HG03571 (cell line): ENCODE results near the gene PTGFRN.

ENCODE experiments used
- ATAC-seq: cut with Tn5 transposase; IDR thresholded peaks from one replicate; pipeline ENCODE4 v1.9.1; 2021; ENCODE audit not compliant: unreplicated experiment

The PTGFRN gene

DNA sequence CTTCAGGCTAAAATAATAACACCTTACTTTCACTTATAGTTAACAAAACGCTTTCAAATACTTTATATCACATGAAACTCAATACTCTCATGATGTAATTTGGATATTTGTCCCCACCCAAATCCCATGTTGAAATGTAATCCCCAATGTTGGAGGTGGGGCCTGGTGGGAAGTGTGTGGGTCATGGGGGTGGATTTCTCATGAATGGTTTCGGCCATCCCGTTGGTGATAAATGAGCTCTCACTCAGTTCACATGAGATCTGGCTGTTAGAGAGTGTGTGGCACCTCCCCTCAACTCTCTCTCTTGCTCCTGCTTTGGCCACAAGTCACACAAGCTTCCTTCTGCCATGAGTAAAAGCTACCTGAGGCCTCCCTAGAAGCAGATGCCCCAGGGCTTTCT, 22.5 kb upstream of the PTGFRN start:
- ATAC-seq = no peak

DNA sequence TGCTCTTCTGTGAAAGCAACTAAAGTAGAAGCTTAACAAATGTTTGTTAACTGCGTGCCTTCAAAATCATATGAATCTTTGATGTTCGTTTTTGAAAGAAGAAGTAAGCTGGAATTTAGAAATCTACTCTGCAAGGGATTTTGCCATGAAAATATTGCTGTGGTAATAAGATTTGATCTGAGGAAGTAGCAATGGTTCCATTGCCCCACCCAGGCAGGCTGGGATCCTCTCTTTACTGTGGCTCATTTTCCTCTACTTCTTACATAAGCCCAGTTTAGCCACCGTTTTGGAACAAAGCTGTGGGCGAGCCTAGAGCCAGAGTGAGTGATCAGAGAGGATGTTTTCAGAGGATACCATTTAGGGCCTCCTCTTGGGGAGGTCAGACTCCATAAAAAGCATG, 20.3 kb upstream of the PTGFRN start:
- ATAC-seq = no peak

DNA sequence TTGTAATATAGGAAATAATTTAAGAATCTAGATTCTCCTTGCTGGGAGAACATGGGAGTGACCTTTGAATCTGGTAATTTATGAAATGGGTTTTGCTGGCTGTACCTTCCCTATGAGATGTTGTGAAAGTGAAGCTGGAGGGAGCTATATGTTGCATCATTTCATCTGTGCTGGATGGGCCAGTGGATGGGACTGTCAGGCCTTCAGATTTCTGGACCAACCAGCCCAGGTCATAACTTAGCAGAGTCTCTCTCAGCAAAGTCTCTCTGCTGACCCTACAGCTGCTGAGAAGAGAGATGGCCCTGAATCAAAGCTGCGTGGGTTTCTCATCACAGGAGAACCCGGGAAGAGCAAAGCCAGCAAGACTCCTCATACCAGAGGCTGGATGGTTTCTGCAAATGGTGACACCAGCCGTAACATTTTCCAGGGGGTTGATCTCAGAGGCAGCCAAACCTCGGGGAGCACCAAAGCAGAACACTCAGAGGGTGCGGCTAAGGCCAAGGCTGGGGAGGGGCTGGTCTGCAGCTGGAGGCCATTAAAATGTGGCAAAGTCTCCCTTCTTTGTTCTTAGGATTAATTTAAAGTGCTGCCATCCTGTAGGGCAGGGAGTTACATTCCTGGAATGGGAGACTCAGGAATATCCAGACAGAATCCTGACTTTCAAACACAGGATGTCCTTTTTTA, 18.2 kb upstream of the PTGFRN start:
- ATAC-seq = no peak

DNA sequence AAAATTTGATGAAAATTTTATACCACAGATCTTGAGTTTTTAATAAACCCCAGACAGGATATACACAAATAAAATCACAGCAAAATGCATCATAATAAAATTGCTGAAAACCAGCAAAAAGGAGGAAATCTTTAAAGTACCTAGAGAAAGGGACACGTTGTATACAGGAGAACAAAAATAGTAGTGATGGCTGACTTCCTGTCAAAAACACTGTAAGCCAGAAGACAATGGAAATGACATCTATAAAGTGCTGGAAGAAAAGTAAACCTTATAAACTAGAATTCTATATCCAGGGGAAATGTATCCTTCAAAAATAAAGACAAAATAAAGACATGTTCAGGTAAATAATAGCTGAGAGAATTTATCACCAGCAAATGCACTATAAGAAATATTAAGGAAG, 14.6 kb upstream of the PTGFRN start:
- no peak for ATAC-seq

DNA sequence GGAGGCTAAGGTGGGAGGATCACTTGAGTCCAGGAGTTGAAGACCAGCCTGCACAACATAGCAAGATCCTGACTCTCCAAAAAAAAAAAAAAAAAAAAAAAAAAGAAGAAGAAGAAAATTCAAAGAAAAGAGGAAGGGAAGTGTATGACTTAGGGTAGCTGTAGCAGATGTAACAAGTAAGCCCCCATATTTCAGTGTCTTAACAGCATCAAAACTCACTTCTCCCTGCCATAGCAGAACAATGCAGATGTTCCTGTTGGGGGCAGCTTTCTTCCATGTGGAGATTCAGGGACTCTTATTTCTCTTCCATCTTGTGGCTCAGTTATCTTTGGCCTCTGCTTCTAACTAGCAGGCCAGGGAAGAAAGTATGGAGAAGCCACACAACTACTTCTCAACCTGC, 10.2 kb upstream of the PTGFRN start:
- no peak for ATAC-seq

DNA sequence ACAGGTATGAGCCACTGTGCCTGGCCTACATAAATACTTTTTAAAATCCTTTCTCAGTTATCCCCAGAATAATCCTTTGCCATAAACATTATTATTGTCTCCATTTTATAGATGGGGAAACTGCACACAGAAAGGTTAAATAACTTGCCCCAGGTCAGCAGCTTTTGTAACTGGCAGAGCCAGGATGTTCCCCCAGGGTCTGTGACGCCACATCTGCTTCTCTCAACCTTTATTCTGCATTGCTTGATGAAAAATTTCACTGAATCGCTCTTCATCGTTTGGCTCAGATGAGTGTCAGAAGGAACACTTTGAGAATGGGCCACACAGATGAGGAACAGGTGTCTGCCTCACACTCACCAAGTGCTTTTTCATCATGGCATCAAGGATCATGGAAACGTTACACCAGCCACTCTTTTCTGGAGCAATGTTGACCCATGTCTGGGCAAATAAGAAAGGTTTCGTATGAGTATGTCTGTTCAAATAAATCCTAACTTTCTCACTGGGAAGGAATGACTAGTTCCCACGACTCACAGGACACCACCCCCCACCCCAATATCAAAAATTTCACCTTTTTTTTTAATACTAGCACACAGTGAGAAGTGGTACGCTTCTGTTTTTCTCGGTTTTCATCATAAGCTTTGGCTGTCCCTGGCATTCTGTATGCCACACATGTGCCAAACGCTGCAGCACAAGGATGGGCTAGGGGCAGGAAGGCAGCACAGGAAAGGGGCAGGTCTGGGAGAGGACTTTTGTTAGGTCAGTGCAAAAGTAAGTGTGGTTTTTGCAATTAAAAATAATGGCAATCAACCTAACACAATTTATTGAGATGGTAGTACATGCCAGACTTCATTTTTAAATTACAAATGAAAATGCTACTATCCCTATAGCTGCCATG, 9.0 kb upstream of the PTGFRN start:
- no peak for ATAC-seq

DNA sequence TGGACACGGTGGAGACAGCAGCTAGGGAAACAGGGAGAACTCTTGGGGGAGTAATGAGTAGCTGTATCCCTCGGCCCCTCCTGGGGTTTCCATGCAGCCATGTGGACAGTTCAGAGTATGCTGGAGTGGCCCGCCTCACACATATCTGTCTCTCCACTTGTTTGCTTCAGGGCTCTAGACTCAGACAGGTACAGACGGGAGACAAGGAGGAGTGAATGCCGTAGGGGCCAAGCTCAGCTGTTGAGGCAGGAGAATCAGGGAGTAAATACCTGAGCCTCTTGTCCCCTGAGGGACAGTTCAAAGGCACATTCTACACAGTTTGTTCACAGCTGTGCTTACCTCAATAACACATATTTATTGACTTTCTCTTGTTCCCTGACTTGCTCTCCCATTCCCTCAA, 7.7 kb upstream of the PTGFRN start:
- ATAC-seq = no peak

DNA sequence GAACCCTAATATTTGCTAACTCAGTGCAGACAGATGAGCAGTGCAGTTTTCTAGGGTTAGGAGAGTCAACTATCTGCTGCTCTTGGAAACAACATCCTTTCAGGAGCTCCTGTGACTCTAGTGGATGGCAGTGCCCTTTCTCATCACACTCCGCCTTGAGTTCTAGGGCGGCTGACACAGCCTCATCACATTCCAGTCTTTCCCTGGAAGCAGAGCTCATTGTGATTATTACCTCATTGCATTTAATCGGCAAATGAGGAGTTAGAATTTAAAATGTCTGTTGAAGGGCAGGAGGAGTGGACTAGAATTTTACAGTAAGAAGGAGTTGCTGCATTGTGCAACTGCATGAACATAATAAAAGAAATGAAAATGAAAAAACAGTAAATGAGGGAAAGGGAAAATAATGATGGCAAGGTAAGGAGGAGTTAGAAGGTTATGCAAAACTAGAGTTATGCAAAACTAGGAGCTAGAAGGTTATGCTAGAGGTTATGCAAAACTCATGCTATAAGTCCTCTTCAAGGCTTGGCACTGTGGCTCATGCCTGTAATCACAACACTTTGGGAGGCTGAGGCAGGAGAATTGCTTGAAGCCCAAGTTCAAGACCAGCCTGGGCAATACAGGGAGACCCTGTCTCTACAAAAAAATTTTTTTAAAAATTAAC, 6.9 kb upstream of the PTGFRN start:
- no peak for ATAC-seq

DNA sequence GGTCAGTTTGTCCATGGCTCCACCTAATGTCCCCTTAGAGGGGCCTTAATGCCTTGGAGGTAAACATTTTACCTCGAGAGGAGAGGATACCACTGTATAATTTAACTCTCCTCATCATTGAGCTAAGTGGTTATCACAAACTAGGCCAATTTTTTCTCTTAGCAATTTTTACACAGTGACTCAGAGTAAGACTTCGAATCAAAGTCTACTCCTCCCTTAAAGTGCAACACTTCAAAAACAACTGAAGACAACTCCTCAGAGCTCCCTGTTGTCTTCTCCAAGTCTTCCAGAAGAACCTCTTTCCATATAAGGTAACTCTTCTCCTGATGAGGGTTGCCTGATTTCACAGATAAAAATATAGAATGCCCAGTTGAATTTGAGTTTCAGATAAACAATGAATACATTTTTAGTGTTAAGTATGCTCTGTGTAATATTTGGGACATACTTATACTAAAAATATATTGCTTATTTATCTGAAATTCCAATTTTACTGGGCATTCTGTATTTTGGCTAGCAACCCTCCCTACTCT, 4.9 kb upstream of the PTGFRN start:
- no peak for ATAC-seq

DNA sequence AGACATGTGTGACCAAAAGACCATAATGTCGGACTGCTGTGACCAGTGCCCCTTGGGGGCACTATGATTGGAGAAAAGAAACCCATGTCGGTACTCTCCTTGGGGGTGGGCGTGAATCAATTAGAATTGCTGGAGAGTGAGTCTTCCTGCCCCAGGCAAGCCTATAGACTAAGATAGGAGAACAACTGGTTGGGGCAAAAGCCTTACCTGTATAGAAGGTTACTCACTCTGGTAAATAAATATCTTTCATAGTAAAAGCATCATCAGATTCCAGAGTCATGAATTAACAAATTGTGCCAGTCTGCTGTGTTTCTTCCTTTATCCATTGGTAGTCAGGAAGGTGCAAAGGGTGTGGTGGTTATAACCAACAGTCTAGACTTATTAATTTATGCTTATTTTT, 2.9 kb upstream of the PTGFRN start:
- ATAC-seq = no peak

DNA sequence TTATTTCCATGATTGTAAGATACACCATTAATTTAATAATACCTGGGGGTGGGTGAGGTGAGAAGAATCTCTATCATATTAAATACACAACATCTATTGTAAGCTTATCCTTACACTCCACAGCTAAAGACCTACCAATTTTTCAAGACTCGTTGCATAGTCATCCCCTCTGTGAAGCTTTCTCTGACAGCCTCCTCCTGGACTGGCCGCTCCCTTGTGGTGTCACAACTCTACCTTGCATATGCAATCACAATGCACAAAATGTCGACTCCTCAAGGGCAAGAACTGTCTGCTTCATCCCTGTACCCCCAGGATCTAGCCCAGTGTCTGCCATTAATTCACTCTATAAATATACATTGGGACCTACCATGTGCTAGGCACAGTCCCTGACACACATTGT, 2.4 kb upstream of the PTGFRN start:
- ATAC-seq = no peak

DNA sequence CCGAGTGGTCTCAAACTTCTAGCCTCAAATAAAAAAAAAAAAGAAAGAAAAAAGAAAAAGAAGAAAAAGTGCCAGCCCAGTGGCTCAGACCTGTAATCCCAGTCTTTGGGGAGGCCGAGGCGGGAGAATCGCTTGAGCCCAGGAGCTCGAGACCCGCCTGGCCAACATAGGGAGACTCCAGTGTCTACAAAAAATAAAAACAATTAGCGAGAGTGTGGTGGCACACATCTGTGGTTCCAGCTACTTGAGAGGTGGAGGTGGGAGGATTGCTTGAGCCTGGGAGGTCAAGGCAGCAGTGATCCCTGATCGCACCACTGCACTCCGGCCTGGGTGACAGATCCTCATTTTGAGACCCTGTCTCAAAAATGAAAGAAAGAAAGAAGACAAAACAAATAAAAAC, 1.4 kb upstream of the PTGFRN start:
- ATAC-seq = no peak

DNA sequence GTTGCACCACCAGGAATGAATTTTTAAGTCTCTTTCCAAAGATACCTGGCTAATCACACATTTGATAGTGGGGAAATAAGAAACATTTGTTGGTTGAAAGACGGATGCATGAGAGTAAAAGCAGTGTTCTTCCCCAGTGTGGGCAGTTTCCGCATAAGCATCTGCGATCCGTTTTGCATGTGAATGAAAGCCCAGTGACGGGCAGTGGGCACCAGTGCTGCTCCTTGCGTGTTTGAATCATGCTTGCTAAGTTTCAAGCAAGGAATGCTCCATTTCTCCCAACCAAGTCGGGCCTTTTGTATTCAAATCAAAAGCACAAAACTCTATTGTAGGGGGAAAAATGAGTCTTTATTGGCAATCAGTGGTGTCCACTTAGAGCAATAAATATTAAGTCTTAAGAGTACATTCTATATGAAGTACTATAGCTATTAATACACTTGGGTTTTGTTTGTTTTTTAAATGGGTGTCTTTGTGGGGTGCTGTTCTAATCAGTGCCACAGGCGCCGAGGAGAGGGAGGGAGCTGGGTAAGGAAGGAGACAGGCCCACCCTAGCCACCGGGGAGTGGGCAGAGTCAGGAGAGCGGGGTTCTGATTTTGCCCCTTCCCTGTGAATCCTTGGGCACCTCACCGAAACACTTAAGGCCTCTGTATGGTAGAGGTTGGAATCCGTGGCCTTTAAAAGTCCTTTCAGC, 750 bp upstream of the PTGFRN start:
- ATAC-seq = no peak

DNA sequence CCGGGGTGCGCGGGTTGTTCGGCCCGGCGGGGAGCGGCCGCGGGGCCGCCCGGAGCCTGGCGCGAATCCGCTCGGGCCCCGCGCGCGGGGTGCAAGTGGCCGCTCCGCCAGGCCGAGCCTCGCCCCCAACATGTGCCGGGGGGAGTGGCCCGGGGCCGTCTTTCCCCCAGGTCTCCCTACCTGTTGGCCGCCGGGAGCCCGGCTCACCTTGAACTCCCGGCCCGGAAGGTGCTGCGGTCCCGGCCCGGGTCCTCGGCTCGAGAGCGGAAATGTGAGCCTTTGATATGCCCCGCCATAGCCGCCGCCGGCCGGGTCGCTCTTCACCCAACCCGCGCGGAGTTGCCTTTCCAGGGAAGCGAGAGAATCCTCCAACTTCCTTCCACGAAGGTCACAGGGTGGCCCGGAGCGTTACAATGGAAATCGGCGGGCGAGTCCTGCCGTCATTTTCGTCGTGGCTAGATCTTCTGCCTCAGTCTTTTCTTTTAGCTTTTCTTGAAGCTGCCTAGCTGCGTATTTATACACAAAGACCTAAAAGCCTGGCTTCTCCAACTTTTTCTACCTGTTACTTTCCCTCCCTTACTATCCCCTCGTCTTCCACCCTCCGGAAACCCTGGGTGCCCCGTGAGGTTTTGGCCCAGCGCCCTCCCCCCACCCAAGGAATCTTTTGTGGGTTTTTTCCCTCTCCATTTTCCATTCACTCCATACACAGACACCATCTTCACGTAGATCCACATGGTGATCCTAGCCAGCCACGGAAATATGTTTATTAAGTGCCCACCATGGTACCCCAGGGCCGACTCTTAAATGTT, 867 bp downstream of the PTGFRN start:
- ATAC-seq = no peak

DNA sequence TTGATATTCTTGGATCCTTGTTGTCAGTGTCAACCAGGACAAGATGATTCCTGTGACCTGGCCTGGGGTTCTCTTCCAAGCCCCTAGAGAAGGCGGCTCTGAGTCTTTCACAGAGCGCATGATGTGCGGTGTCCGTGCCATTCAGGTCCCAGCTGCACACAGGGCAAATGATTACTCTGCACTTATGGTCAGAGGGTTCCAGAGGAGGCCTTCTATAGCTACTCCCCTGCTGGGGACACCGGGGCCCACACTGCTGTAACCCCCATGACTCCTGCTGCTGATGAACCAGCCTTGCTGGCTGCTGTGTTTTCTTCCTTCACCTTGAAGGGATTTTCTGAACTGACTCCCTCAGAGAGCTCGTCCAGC, 1.5 kb downstream of the PTGFRN start:
- ATAC-seq = no peak

DNA sequence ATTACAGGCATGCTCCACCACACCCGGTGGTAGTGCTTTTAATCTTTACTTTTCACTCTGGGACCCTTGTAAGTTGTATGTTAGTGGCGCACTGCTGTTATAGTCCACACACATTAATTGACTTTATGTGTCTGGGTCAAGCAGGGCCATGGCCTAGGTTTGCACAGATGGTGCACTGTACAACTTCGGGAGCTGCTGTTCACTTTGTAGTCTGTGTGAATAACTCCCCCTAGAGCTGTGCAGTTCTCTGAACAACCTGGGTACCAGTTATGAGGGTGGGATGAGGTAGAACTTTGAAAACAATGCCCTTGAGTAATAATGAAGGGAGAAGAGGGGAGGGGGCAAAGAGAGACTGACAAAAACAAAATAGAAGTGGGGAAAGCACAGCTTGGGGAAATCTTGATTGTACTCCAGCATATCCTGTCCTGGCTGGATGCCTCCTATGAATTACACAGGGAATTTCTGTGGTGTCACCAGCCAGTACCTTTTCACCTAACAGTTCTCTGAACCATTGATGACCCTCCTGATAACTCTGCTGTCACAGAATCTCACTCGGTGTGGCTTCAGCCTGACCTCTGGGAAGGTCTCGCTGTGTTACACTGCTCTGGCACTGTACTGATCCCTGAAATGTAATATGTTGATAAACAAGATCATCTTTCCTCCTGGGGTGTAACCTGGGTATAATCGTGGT, 2.2 kb downstream of the PTGFRN start:
- ATAC-seq = no peak

DNA sequence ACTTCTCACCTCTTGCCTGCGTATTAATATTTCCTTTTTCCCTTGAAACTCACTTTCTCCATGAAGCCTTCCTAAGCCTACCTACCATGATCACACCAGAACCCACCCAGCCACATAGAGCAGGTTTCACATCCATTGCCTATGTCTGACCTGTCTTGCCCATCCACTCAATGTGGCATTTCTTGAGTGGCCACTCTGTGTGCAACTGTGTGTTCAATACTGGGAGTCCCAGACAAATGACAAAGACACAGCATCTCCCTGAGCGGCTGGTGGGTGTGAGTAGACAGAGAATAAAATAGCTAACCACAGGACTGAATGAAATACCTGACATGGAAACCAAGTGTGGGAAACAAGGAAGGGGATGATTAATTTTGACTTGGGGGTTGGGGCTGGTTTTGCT, 3.1 kb downstream of the PTGFRN start:
- ATAC-seq = no peak

DNA sequence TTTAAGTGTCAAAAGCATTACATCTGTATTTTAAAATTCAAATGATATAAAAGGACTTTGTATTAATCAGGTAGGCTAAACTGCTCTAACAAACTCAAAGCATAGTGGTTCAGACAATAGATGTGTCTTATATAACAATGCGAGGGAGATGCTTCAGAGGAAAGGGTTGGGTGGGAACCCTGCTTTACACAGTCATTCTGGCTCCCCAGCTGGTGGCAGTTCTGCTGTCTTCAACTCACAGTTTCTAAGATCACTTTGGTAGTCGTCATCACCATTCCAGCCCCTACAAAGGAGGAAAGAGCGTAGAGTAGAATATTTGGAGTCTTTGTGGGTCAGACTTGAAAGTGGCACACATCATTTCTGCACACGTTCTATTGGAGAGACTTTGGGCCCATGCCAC, 4.2 kb downstream of the PTGFRN start:
- ATAC-seq = no peak

DNA sequence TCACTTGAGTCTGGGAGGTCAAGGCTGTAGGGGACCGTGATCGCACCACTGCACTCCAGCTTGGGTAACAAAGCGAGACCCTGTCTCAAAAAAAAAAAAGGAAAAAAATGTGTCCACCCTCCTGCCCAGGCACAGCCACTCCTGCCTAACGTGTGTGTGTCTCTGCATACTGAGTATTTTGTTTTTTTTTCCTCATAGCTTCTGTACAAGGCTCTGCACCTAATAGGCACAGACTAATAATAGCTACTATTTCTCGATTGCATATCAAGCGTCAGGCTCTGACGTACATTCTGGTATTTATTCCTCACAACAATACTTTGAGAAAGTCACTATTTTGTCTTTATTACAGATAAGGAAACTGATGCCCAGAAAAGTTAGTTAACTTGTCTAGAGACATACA, 5.0 kb downstream of the PTGFRN start:
- ATAC-seq = no peak

DNA sequence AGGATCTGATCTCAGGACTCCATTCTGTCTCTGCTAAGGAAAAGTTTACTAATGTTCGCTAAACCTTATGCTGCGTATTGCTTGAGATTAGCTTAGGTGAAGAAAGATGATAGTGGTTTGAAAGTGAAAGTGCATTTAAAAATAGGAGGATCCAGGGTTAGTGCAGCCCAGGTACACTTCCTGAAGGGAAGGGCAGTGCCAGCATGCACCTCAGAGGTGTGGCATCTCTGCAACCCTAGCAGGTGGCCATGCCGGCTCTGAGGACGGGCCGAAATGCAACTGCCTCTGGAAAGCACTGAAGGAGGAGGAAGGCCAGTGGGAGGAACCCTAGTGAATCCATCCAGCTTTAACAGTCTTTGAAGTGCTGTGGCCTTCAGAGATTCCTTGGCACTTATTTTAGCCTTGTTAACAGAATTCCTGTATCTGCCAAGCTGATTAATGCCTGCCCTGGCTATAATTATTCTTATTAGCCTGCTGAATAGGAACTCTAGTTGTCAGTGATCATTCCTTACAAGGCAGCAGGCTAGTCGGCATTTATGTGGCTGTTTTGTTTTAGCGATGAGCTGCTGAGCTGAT, 5.5 kb downstream of the PTGFRN start:
- no peak for ATAC-seq
